IMR-90 (cell line): ENCODE measurements around the gene PLA2G2A. TPM values are rescaled to one million over a fixed set of nuclear protein-coding genes. Genes with fewer than 3 reads are reported as not detected.

Source experiments
- ATAC-seq: fragments of 200-7000 bp; cut with Tn5 transposase; 2 replicates; pipeline ENCODE4 v1.9.1; 2020; ENCODE audit warnings: low read depth, mild to moderate bottlenecking, moderate library complexity
- BruUV-seq: library from RNA; stranded (reverse); fragments of 400-500 nt; replicated peaks from 2 replicates; lab custom pipeline; 2021; lab: Mats Ljungman, UMichigan
- CTCF ChIA-PET: fragments of 300-600 bp; formaldehyde crosslinking; extraction: SDS; loops from one replicate; lab custom pipeline; 2021; ENCODE audit warnings: antibody characterized with exemption; lab: Yijun Ruan, JAX
- POLR2A ChIA-PET: fragments of 300-600 bp; sonication (Branson Sonifier 250); formaldehyde crosslinking; loops from one replicate; lab custom pipeline; 2022; ENCODE audit warnings: antibody characterized with exemption; ENCODE audit not compliant: unreplicated experiment; lab: Charles Lee
- DNase-seq: peaks from one replicate; pipeline ENCODE4 v3.0.0; 2013
- H2AFZ ChIP-seq: replicated peaks from 2 replicates; pipeline ENCODE3; 2013; ENCODE audit warnings: low read length, mild to moderate bottlenecking; ENCODE audit not compliant: poor library complexity
- H2AK5ac ChIP-seq: 2 replicates; pipeline ENCODE4 v1.6.1; 2013; ENCODE audit warnings: low read depth, low read length, inconsistent platforms
- H2AK9ac ChIP-seq: replicated peaks from 2 replicates; pipeline ENCODE3; 2013; ENCODE audit warnings: mild to moderate bottlenecking, low read depth, low read length, moderate library complexity; ENCODE audit not compliant: poor library complexity
- H2BK120ac ChIP-seq: 2 replicates; pipeline ENCODE4 v1.6.1; 2013; ENCODE audit warnings: low read depth, low read length, inconsistent platforms
- H2BK15ac ChIP-seq: 3 replicates; pipeline ENCODE4 v1.6.1; 2013; ENCODE audit warnings: low read depth, low read length, inconsistent platforms
- H2BK20ac ChIP-seq: 2 replicates; pipeline ENCODE4 v1.6.1; 2013; ENCODE audit warnings: low read depth, mild to moderate bottlenecking, inconsistent platforms, low read length, moderate library complexity
- H2BK5ac ChIP-seq: 2 replicates; pipeline ENCODE4 v1.6.1; 2013; ENCODE audit warnings: mild to moderate bottlenecking, low read depth, low read length, inconsistent platforms; ENCODE audit not compliant: poor library complexity, severe bottlenecking
- H3K14ac ChIP-seq: replicated peaks from 2 replicates; pipeline ENCODE4 v1.6.1; 2013; ENCODE audit warnings: low read depth, low read length, inconsistent platforms
- H3K18ac ChIP-seq: 2 replicates; pipeline ENCODE4 v1.6.1; 2013; ENCODE audit warnings: low read depth, low read length, control low read depth
- H3K23ac ChIP-seq: 2 replicates; pipeline ENCODE4 v1.6.1; 2013; ENCODE audit warnings: low read depth, low read length, inconsistent platforms
- H3K27ac ChIP-seq: 2 replicates; pipeline ENCODE4 v1.5.1; 2013; ENCODE audit warnings: mild to moderate bottlenecking, control low read depth, low read length; ENCODE audit not compliant: insufficient read depth
- H3K27me3 ChIP-seq: 2 replicates; pipeline ENCODE4 v1.6.1; 2013; ENCODE audit warnings: low read length; ENCODE audit not compliant: control insufficient read depth, insufficient read depth
- H3K36me3 ChIP-seq: 2 replicates; pipeline ENCODE4 v1.6.1; 2013; ENCODE audit warnings: low read length, mixed read lengths; ENCODE audit not compliant: control insufficient read depth, insufficient read depth
- H3K4ac ChIP-seq: 2 replicates; pipeline ENCODE4 v1.6.1; 2013; ENCODE audit warnings: low read depth, low read length, inconsistent platforms
- H3K4me1 ChIP-seq: 2 replicates; pipeline ENCODE4 v1.6.1; 2013; ENCODE audit warnings: low read length, mixed read lengths; ENCODE audit not compliant: control insufficient read depth, insufficient read depth
- H3K4me2 ChIP-seq: 2 replicates; pipeline ENCODE4 v1.6.1; 2013; ENCODE audit warnings: low read depth, mild to moderate bottlenecking, control low read depth, low read length, moderate library complexity
- H3K4me3 ChIP-seq: 2 replicates; pipeline ENCODE4 v1.5.1; 2013; ENCODE audit warnings: low read depth, mild to moderate bottlenecking, control low read depth, low read length, moderate library complexity; ENCODE audit not compliant: insufficient read depth
- H3K56ac ChIP-seq: 2 replicates; pipeline ENCODE4 v1.6.1; 2013; ENCODE audit warnings: low read length, inconsistent platforms; ENCODE audit not compliant: insufficient read depth; ENCODE audit errors: extremely low read depth
- H3K79me1 ChIP-seq, 2 experiments: 2 replicates each; pipeline ENCODE4 v1.6.1; 2013; ENCODE audit warnings: low read length in 2 of 2, inconsistent platforms in 1 of 2, low read depth in 1 of 2
- H3K9ac ChIP-seq: 2 replicates; pipeline ENCODE4 v1.6.1; 2013; ENCODE audit warnings: low read depth, low read length, control low read depth
- H3K9me1 ChIP-seq: 2 replicates; pipeline ENCODE4 v1.6.1; 2013; ENCODE audit warnings: low read length, inconsistent platforms; ENCODE audit not compliant: insufficient read depth
- H3K9me3 ChIP-seq: 2 replicates; pipeline ENCODE4 v1.6.1; 2013; ENCODE audit warnings: low read length; ENCODE audit not compliant: control insufficient read depth, insufficient read depth
- H4K20me1 ChIP-seq: 2 replicates; pipeline ENCODE4 v1.6.1; 2013; ENCODE audit warnings: low read length, inconsistent platforms; ENCODE audit not compliant: insufficient read depth
- H4K5ac ChIP-seq: 2 replicates; pipeline ENCODE4 v1.6.1; 2013; ENCODE audit warnings: mild to moderate bottlenecking, low read depth, low read length, control low read depth
- H4K8ac ChIP-seq, 2 experiments: 2 replicates each; pipeline ENCODE4 v1.6.1; 2013; ENCODE audit warnings: low read depth in 2 of 2, low read length in 2 of 2, control low read depth in 1 of 2, inconsistent platforms in 1 of 2
- H4K91ac ChIP-seq: 2 replicates; pipeline ENCODE4 v1.6.1; 2013; ENCODE audit warnings: low read depth, low read length, inconsistent platforms; ENCODE audit not compliant: insufficient read depth
- RCOR1 ChIP-seq: IDR thresholded peaks from 2 replicates; pipeline ENCODE4 v1.6.1; 2012; ENCODE audit warnings: mild to moderate bottlenecking, low read length, improper control_type of control experiment; ENCODE audit not compliant: insufficient replicate concordance
- WGBS, 2 experiments: methylation state at CpG; one replicate each; pipeline versions ENCODE4 v1.1.5 to v1.1.7; 2013; ENCODE audit warnings: missing lambda C conversion rate in 2 of 2; ENCODE audit not compliant: insufficient read length in 1 of 2; ENCODE audit errors: extremely low coverage in 2 of 2; 5-methylcytosine and 5-hydroxymethylcytosine counted together
- dilution Hi-C: fragments of 300-500 bp; cut with HindIII; formaldehyde crosslinking; loops from one replicate; pipeline ENCODE4 v1.14.3; 2018; ENCODE audit warnings: low sequenced_read_pairs; ENCODE audit not compliant: unreplicated experiment
- in situ Hi-C: fragments of 300-500 bp; cut with MboI; formaldehyde crosslinking; loops from 3 replicates; pipeline ENCODE4 v1.14.3; 2019; ENCODE audit warnings: low sequenced_read_pairs, inconsistent platforms, mixed read lengths
- intact Hi-C: fragments of 100-400 bp; cut with micrococcal nuclease; formaldehyde crosslinking; loops from 2 replicates; pipeline ENCODE4 v1.10.0; 2022
- polyA plus RNA-seq, 3 experiments: library from polyadenylated mRNA; depleted of rRNA; stranded (reverse); fragments of >200 nt; gene quantifications; 2 replicates each; pipeline ENCODE4 v1.2.3, GENCODE V29; 2012; ENCODE audit warnings: low replicate concordance in 1 of 3
- total RNA-seq: library from RNA; depleted of rRNA; stranded (reverse); fragments of >200 nt; gene quantifications from 2 replicates; pipeline ENCODE4 v1.2.3, GENCODE V29; 2012

PLA2G2A gene
- total and polyA plus RNA-seq, 2 of the 4 experiments (the other 2 are of a cell fraction): not detected

DNA sequence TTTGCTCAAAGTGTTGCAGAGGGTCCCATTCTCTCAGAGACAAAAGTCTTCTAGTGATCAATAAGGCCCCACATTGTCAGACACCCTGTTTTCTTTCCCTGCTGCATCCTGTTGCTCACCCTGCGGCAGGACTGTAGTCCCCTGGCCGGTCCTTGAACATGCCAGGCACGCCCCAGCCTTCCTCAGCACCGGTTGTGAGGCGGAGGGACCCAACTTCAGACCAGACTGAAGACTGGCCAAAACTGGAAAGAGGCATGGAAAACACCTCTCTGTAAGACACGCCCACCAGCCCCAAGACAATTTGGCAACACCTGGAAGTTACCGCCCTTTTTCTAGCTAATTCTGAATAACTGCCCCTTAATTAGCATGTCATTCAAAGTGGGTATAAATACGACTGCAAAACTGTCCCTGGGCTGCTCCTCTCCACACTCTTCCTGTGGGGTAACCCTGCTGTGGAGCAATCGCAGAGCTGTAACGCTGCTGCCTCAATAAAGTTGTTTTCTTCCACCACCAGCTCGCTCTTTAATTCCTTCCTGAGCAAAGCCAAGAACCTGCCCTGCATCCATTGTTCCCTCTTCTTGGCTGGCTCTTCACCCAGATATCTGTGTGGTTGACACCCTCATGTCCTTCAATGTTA lies 23.8 kb downstream of the PLA2G2A start:
- Histone ChIP-seq H4K91ac (no peak overlapping the region), H2BK15ac (no peak overlapping the region), H4K5ac (no peak overlapping the region), H3K4me1 (no peaks in the 10 kb centered on the region), H4K8ac (no peak overlapping the region), H3K27me3 (peaks cover 24% of the 10 kb centered on the region), H3K9me1 (no peaks in the 10 kb centered on the region), H3K23ac (no peak overlapping the region), H2BK120ac (no peak overlapping the region), H3K9ac (no peak overlapping the region), H3K18ac (no peak overlapping the region), H2BK5ac (no peak overlapping the region), H3K4me2 (no peak overlapping the region), H3K56ac (no peak overlapping the region), H3K4me3 (no peak overlapping the region), H3K9me3 (peaks cover 7% of the 10 kb centered on the region; the same call in 1 of the 2 replicates), H4K20me1 (no peaks in the 10 kb centered on the region), H3K4ac (no peak overlapping the region), H3K79me1 (no peaks in the 10 kb centered on the region), H2AK5ac (no peak overlapping the region), H3K36me3 (no peaks in the 10 kb centered on the region), H2AFZ (no peak overlapping the region), H2BK20ac (no peak overlapping the region), H2AK9ac (no peak overlapping the region), H3K14ac (no peak overlapping the region), H3K27ac (no peak overlapping the region)
- no peak for DNase-seq
- CTCF ChIA-PET: no interaction called here
- ATAC-seq: no peak
- in situ Hi-C loops: no loop called here
- dilution Hi-C loops: no loop called here
- POLR2A ChIA-PET: no interaction called here
- no TSS peak for BruUV-seq
- intact Hi-C loops: no loop called here
- no peak for TF ChIP-seq RCOR1
- WGBS, 2 experiments: 64% methylated on average over 7 of the region's 11 CpGs; no CpG with 5 or more reads in 1 of the 2 experiments
